ENCODE data around the gene ATG7.
A peak's percentile ranks its signal among the peaks of the same experiment; 100 is the strongest.
"Not testable (repeated sequence)": the region's sequence is repeated elsewhere in the genome, so short reads cannot be mapped to it uniquely, and the experiment has no call there.

ATG7 gene

GRCh38 chr3:11591391-11592282, 319.4 kb downstream of the ATG7 start:
- peak; percentile 85 for DNase-seq (ENCODE audit: low read depth)

- DNase-seq (ENCODE audit: low read depth), result peak; percentile 43
These were observed 320.5 kb downstream of the ATG7 start for GRCh38 chr3:11592445-11593298.

GRCh38 chr3:11593318-11594034, 321.3 kb downstream of the ATG7 start:
- DNase-seq (ENCODE audit: low read depth), result no peak

GRCh38 chr3:11595024-11595423, 322.8 kb downstream of the ATG7 start:
- DNase-seq (ENCODE audit: low read depth), result not testable (repeated sequence)

GRCh38 chr3:11596387-11596786, 324.2 kb downstream of the ATG7 start:
- DNase-seq (ENCODE audit: low read depth), result no peak

- DNase-seq (ENCODE audit: low read depth), result peak; percentile 99
These were observed 328.5 kb downstream of the ATG7 start for GRCh38 chr3:11600501-11601282.

GRCh38 chr3:11601446-11602238, 329.4 kb downstream of the ATG7 start:
- peak; percentile 22 for DNase-seq (ENCODE audit: low read depth)

- no peak for DNase-seq (ENCODE audit: low read depth)
These were observed 330.1 kb downstream of the ATG7 start for GRCh38 chr3:11602239-11602840.

- no peak for DNase-seq (ENCODE audit: low read depth)
These were observed 330.8 kb downstream of the ATG7 start for GRCh38 chr3:11602886-11603527.

- DNase-seq (ENCODE audit: low read depth), result peak; percentile 94
These were observed 331.4 kb downstream of the ATG7 start for GRCh38 chr3:11603628-11604027.

- DNase-seq (ENCODE audit: low read depth), result peak; percentile 91
These were observed 332.1 kb downstream of the ATG7 start for GRCh38 chr3:11604139-11604892.

- no peak for DNase-seq (ENCODE audit: low read depth)
These were observed 333.2 kb downstream of the ATG7 start for GRCh38 chr3:11605398-11605797.

- DNase-seq (ENCODE audit: low read depth), result no peak
These were observed 334.0 kb downstream of the ATG7 start for GRCh38 chr3:11606090-11606784.

GRCh38 chr3:11606865-11607440, 334.8 kb downstream of the ATG7 start:
- DNase-seq (ENCODE audit: low read depth), result no peak

All from iris pigment epithelial cell (primary cell).